Mucosa of rectum (tissue), 2 donors: ENCODE results near the gene KNDC1.

Source experiments
- H3K27ac ChIP-seq, 2 donors: one replicate each; pipeline ENCODE4 v1.7.0; 2013; ENCODE audit warnings: inconsistent platforms in 2 of 2, low read depth in 2 of 2, low read length in 2 of 2
- H3K27me3 ChIP-seq, 2 donors: one replicate each; pipeline ENCODE4 v1.7.0; 2013; ENCODE audit warnings: low read length in 2 of 2; ENCODE audit not compliant: control insufficient read depth in 2 of 2, insufficient read depth in 2 of 2
- H3K36me3 ChIP-seq, 2 donors: one replicate each; pipeline ENCODE4 v1.7.0; 2013; ENCODE audit warnings: low read length in 2 of 2; ENCODE audit not compliant: control insufficient read depth in 2 of 2, insufficient read depth in 2 of 2
- H3K4me1 ChIP-seq, 2 donors: one replicate each; pipeline ENCODE4 v1.7.0; 2013; ENCODE audit warnings: low read length in 2 of 2, mild to moderate bottlenecking in 1 of 2; ENCODE audit not compliant: control insufficient read depth in 2 of 2, insufficient read depth in 2 of 2
- H3K4me3 ChIP-seq, 2 donors: one replicate each; pipeline ENCODE4 v1.7.0; 2013; ENCODE audit warnings: low read length in 2 of 2
- H3K9ac ChIP-seq, 2 donors: one replicate each; pipeline ENCODE4 v1.7.0; 2013; ENCODE audit warnings: low read length in 2 of 2, low read depth in 1 of 2, mild to moderate bottlenecking in 1 of 2
- H3K9me3 ChIP-seq, 2 donors: one replicate each; pipeline ENCODE4 v1.7.0; 2013; ENCODE audit warnings: low read length in 2 of 2; ENCODE audit not compliant: control insufficient read depth in 2 of 2
- donor health status: healthy.
- donor health status: Normal muscosa, but diverticular disease.

Gene KNDC1

DNA sequence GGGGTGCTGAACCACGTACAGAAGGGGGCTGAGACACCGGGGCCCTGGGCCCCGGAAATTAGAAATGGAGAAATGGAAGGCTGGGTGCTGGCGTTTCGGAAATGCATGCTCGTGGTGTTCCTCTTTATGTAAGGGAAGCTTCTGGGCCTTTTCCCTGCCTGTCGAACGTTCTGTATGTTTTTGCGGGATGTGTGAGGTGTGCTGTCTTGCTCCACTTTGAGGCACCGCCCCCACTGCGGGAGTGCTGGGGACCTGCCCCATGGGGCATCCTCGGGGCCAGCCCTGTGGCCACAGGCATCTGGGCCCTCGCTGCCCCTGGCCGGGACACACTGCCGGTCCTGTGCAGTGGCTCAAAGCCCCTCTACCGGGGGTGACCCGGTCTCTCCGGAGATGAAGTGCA, 75.9 kb downstream of the KNDC1 start:
- Histone ChIP-seq H3K9ac (no peak overlapping the region), H3K9me3 (no peaks in the 10 kb centered on the region), H3K36me3 (no peaks in the 10 kb centered on the region), H3K27me3 (peaks cover 13 to 15% of the 10 kb centered on the region in 2 donors), H3K4me3 (no peak overlapping the region), H3K4me1 (peaks cover 1% of the 10 kb centered on the region in 2 donors), H3K27ac (no peak overlapping the region)

DNA sequence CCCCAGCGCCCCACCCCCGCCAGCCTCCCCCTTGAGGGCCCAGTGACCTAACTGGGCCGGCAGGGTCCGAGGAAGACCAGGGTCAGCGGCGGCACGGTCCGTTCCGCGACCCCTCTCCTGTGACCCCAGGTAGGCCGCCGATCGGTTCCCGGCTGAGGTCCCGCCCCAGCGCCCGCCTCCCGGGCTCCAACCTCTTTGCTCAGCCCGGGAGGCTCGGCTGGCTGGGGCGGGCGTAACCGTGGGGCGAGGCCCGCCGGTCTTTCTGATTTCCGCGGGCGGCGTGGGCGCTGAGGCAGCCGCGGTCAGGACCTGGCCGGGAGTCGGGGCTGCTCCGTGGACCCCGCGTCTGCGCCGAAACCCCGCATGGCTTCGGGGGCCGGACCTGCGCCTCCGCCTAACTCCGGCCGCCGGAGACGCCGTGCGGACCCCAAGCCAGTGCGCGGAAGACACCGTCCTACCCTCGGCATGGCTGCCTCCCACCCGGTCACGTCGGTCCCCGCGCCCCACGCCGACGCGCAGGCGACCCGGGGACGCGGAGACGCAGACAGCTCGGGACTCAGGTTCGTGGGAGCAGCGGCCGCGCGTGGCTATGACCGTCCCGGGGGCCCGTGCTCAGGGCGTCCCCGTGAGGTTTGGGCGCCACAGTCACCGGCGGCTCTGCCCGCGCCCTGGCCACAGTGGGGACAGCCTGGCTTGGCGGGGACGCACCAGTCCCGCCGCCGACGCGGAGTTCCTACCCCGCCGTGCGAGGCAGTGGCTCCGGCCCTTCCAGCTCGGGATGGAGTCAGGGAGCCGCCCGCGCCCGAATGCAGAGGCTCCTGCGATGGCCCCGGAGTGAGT, 76.6 kb downstream of the KNDC1 start:
- H3K36me3 ChIP-seq: no peaks in the 10 kb centered on the region
- no peak overlapping the region for H3K27ac ChIP-seq
- H3K27me3 ChIP-seq: peaks cover 15 to 20% of the 10 kb centered on the region in 2 donors
- no peak overlapping the region for H3K9ac ChIP-seq
- H3K4me1 ChIP-seq: peaks cover 4 to 7% of the 10 kb centered on the region in 2 donors
- H3K4me3 ChIP-seq: no peak overlapping the region
- H3K9me3 ChIP-seq: no peaks in the 10 kb centered on the region

DNA sequence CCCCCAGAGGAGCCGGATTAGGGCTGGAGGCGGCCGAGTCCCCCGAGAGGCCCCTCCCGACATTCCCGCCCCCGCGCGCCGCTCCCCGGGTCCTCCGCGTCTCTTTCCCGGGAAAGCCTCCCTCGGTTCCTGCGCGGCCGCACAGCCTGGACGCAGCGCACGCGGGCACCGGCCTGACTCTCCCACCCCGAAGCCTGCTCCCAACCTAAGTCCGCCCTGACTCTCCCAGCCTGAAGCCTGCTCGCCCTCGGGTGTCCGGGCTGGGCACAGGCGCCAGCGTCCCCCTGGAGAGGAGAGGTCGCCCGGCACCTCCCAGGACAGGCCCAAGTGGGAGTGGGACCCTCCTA, 77.2 kb downstream of the KNDC1 start:
- H3K4me3 ChIP-seq: no peak overlapping the region
- no peaks in the 10 kb centered on the region for H3K36me3 ChIP-seq
- peaks cover 10 to 22% of the 10 kb centered on the region in 2 donors for H3K27me3 ChIP-seq

DNA sequence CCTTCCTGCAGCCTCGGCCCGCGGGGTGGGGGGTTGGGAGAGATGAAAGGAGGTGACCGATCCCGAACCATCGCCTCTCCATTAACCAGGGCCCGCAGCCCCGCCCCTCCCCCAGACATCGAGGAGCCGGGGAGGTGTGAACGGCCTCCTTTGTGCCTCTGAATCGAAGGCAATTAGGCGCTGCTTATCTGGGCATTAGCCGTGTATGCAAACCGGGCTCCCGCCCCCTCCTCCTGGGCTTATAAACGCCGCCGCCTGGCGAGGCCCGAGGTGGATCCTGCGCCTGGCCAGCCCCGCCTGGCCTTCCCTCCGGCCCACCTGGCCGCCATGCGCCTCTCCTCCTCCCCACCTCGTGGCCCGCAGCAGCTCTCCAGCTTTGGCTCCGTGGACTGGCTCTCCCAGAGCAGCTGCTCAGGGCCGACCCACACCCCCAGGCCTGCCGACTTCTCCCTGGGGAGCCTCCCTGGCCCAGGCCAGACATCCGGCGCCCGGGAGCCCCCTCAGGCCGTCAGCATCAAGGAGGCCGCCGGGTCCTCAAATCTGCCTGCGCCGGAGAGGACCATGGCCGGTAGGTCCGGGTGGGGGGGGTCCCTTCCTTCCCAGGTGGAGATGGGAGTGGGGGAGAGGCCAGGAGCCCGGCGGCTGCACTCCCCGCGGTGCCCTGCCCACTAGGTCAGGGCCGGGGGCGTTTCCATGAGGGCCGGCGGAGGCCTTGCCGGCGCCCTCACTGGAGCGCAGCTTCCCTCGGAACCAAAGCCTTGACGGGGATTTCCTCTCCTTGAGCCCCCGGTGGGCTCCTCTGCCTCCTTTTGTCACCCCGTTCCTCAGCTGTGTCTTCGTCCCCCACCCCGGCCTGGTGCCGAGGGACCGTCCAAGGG, 77.8 kb downstream of the KNDC1 start, which contains the start of gene VENTX:
Gene VENTX (plus strand): TSS at position 268 of the 878 bp plus-strand sequence. CDS start 60 bp downstream, at position 328.
- Histone ChIP-seq H3K36me3 (no peaks in the 10 kb centered on the region), H3K9ac (no peak within 1 kb of the TSS), H3K9me3 (no peaks in the 10 kb centered on the region), H3K4me1 (peaks cover 7 to 9% of the 10 kb centered on the region in 2 donors), H3K4me3 (no peak within 1 kb of the TSS), H3K27ac (no peak within 1 kb of the TSS), H3K27me3 (peaks cover 11 to 28% of the 10 kb centered on the region in 2 donors)

More for the DNA sequence above, 77.2 kb downstream of the KNDC1 start:
- Histone ChIP-seq H3K4me1 (peaks cover 7 to 9% of the 10 kb centered on the region in 2 donors), H3K9me3 (no peaks in the 10 kb centered on the region), H3K27ac (no peak overlapping the region), H3K9ac (no peak overlapping the region)

DNA sequence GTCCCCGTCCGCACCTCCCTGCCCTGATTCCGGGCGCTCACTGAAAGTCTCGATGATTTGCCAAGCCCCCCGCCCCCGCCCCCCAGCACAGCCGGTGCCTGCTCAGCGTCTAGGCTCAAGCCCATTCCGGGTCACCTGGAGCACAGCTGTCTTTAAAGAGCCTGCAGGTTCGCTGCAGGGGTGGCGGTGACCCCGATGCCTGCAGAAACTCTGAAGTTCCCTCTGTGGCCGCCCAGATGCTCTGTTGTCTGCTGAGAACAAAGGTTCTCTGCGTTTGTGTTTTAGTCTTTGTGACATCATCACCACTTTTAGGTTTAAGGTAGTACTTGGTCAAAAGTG, 78.4 kb downstream of the KNDC1 start:
- Histone ChIP-seq H3K36me3 (no peaks in the 10 kb centered on the region), H3K9me3 (no peaks in the 10 kb centered on the region), H3K27me3 (peaks cover 14 to 32% of the 10 kb centered on the region in 2 donors), H3K4me3 (no peak overlapping the region), H3K27ac (no peak overlapping the region), H3K9ac (no peak overlapping the region), H3K4me1 (peaks cover 7 to 9% of the 10 kb centered on the region in 2 donors)

DNA sequence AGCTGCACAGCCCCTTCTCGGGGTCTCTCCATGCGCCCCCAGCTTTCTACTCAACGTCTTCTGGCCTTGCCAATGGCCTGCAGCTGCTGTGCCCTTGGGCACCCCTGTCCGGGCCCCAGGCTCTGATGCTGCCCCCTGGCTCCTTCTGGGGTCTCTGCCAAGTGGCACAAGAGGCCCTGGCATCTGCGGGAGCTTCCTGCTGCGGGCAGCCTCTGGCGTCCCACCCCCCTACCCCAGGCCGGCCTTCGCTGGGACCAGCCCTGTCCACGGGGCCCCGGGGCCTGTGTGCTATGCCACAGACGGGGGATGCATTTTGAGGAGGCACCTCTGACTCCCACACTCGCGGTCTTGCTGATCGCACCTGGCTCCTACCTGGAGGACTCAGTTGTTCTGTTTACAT, 80.0 kb downstream of the KNDC1 start:
- H3K36me3 ChIP-seq: no peaks in the 10 kb centered on the region
- no peaks in the 10 kb centered on the region for H3K9me3 ChIP-seq
- H3K27me3 ChIP-seq: peaks cover 14 to 33% of the 10 kb centered on the region in 2 donors
- H3K27ac ChIP-seq: no peak overlapping the region
- no peak overlapping the region for H3K9ac ChIP-seq
- no peak overlapping the region for H3K4me3 ChIP-seq
- H3K4me1 ChIP-seq: peaks cover 7 to 9% of the 10 kb centered on the region in 2 donors

DNA sequence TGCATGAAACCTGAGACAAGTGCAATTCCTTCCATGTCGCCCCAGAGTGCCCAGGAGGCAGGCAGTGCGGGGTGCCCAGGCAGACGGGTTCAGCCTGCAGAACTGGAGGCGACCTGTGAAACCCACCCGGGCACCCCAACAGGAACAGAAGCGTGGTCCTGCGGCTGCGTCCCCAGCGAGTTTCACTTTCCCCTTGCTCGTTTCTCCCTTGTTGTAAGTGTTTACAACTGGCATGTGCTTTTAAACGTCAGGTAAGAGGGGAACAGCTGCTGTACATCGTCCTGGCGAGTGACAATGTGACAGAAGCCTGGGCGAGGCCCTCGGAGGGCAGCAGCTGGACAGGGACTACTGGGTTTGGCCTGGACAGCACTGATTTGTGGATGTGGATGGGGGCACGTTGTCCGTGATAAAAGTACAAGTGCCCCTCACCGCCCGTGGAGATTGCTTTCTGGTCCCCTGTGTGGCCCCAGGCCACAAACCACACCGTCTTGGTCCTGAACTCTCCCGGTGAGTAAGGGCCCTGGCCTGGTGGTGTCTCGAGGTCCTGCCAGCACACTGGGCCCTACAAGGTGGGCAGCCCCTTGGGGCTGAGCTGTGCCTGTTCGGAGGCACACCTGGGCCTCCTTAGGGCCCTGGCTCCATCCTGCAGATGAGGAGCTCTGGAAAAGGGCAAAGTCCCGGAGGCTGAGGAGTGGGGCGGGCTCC, 81.6 kb downstream of the KNDC1 start:
- Histone ChIP-seq H3K36me3 (no peaks in the 10 kb centered on the region), H3K9ac (no peak overlapping the region), H3K4me1 (peaks cover 7 to 9% of the 10 kb centered on the region in 2 donors), H3K9me3 (no peaks in the 10 kb centered on the region), H3K4me3 (peak overlapping the region; percentile 18 to 59), H3K27ac (no peak overlapping the region), H3K27me3 (peaks cover 11 to 36% of the 10 kb centered on the region in 2 donors)

DNA sequence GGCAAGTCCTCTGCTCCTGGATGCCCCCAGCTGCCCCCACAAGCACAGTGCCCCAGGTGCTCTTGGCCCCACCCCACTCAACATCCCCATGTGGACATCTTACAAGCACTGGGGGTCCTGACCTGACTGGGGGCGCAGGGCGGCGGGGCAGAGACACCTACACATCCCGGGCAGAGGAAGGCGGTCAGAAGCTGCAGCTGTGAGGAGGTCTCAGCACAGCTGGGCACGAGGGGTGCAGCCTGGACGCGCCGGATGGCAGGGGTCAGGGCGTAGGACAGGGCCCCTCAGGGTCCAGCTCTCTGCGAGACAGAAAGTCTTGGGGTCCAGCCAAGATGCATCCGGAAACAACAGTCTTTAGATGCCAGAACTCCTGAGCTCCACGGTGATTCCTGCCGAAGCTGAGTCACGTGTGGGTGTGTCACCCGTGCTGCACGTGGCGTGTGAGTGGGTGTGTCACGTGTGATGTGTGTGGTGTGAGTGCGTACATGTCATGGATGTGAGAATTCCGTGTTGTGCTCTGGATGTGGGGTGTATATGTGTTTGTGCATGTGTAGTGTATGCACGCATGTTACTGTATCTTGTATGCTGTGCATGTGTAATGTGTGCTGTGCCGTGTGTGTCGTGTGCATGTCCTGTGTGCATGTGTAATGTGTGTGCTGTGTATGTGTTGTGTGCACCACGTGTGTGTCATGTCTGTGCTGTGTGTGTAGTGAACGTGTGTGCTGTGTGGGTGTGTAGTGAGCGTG, 82.8 kb downstream of the KNDC1 start:
- Histone ChIP-seq H3K4me1 (peaks cover 7 to 9% of the 10 kb centered on the region in 2 donors), H3K9me3 (no peaks in the 10 kb centered on the region), H3K9ac (no peak overlapping the region), H3K4me3 (no peak overlapping the region), H3K36me3 (no peaks in the 10 kb centered on the region), H3K27ac (no peak overlapping the region), H3K27me3 (peaks cover 19 to 36% of the 10 kb centered on the region in 2 donors)

DNA sequence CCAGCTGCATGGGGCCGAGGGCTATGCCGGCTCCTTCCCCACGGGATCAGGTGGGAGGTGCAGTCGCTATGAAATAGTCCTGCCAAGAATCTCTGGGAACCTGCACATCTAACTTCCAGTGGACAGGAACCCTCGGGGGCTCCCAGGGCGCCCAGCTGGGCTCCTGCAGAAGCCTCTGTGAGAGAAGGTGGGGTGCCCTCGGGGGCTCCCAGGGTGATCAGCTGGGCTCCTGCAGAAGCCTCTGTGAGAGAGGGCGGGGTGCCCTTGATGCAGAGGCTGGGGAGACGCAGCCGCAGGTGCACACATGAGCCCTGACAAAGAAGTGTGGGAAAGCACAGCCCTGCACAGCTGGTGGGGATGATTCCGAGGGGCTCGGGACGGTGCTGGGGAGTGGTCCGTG, 83.6 kb downstream of the KNDC1 start:
- Histone ChIP-seq H3K27ac (no peak overlapping the region), H3K4me1 (peaks cover 7 to 9% of the 10 kb centered on the region in 2 donors), H3K9me3 (no peaks in the 10 kb centered on the region), H3K36me3 (no peaks in the 10 kb centered on the region), H3K9ac (no peak overlapping the region), H3K27me3 (peaks cover 19 to 37% of the 10 kb centered on the region in 2 donors), H3K4me3 (no peak overlapping the region)
